ENCODE data around the gene KIR3DL2.
"Not testable (repeated sequence)": the region's sequence is repeated elsewhere in the genome, so short reads cannot be mapped to it uniquely, and the experiment has no call there.

KIR3DL2 gene

GRCh38 chr19:54805665-54806515 lies 44.4 kb upstream of the KIR3DL2 start:
- TF ChIP-seq ZNF8 (CRISPR knock-in tag; IDR thresholded peaks at IDR 0.05) (no peak), PATZ1 (CRISPR knock-in tag; IDR thresholded peaks at IDR 0.05; ENCODE audit: borderline replicate concordance) (no peak), ZFP3 (CRISPR knock-in tag; IDR thresholded peaks at IDR 0.05) (no peak), CSRNP3 (CRISPR knock-in tag; IDR thresholded peaks at IDR 0.05) (no peak), RARB (CRISPR knock-in tag; IDR thresholded peaks at IDR 0.05) (no peak), TOX (CRISPR knock-in tag; IDR thresholded peaks at IDR 0.05; ENCODE audit: borderline replicate concordance) (no peak), CSDC2 (CRISPR knock-in tag; IDR thresholded peaks at IDR 0.05) (no peak), ISL1 (CRISPR knock-in tag; IDR thresholded peaks at IDR 0.05) (no peak), ARNTL (CRISPR knock-in tag; IDR thresholded peaks at IDR 0.05; ENCODE audit: borderline replicate concordance, low read depth) (no peak), ESRRG (CRISPR knock-in tag; IDR thresholded peaks at IDR 0.05) (no peak), ZFP30 (CRISPR knock-in tag; IDR thresholded peaks at IDR 0.05) (no peak), SNAI2 (CRISPR knock-in tag; IDR thresholded peaks at IDR 0.05) (no peak)
- ATAC-seq = no peak

- TF ChIP-seq TSHZ2 (CRISPR knock-in tag; IDR thresholded peaks at IDR 0.05) = no peak
- no peak for ATAC-seq
These were observed 43.8 kb upstream of the KIR3DL2 start for GRCh38 chr19:54806516-54806838.

- not testable (repeated sequence) for ATAC-seq
These were observed 35.7 kb upstream of the KIR3DL2 start for GRCh38 chr19:54814571-54814970.

GRCh38 chr19:54816251-54816650 lies 34.0 kb upstream of the KIR3DL2 start, which contains the start of gene KIR3DL1:
TSS of gene KIR3DL1 (plus strand) at chr19:54816468.
- not testable (repeated sequence) for ATAC-seq

GRCh38 chr19:54817670-54818536 lies 32.3 kb upstream of the KIR3DL2 start:
- ATAC-seq = no peak
- TF ChIP-seq CREB5 (CRISPR knock-in tag; IDR thresholded peaks at IDR 0.05; ENCODE audit: low read depth) = no peak
- no peak for TF ChIP-seq TOX (CRISPR knock-in tag; IDR thresholded peaks at IDR 0.05; ENCODE audit: borderline replicate concordance)
- TF ChIP-seq GLIS3 (CRISPR knock-in tag; IDR thresholded peaks at IDR 0.05) = no peak
- TF ChIP-seq TSHZ2 (CRISPR knock-in tag; IDR thresholded peaks at IDR 0.05) = no peak
- TF ChIP-seq CSRNP3 (CRISPR knock-in tag; IDR thresholded peaks at IDR 0.05) = no peak
- no peak for TF ChIP-seq TCF4 (CRISPR knock-in tag; IDR thresholded peaks at IDR 0.05; ENCODE audit: borderline replicate concordance)
- no peak for TF ChIP-seq ISL1 (CRISPR knock-in tag; IDR thresholded peaks at IDR 0.05)
- no peak for TF ChIP-seq ZNF70 (CRISPR knock-in tag; IDR thresholded peaks at IDR 0.05)
- no peak for TF ChIP-seq ZNF8 (CRISPR knock-in tag; IDR thresholded peaks at IDR 0.05)
- no peak for TF ChIP-seq ARNTL (CRISPR knock-in tag; IDR thresholded peaks at IDR 0.05; ENCODE audit: borderline replicate concordance, low read depth)
- no peak for TF ChIP-seq ZFP3 (CRISPR knock-in tag; IDR thresholded peaks at IDR 0.05)
- TF ChIP-seq SNAI2 (CRISPR knock-in tag; IDR thresholded peaks at IDR 0.05) = no peak
- no peak for TF ChIP-seq ESRRG (CRISPR knock-in tag; IDR thresholded peaks at IDR 0.05)
